Stimulated activated CD8-positive, alpha-beta memory T cell treated with anti-CD3 and anti-CD28 coated beads, Interleukin-7, amount 100 ng/mL, for 1 hour (primary cell): Measurements from ENCODE around the gene CYFIP2.
A peak's percentile ranks its signal among the peaks of the same experiment; 100 is the strongest.

Experiments used
- DNase-seq, 2 donors: peaks; one replicate each; pipeline ENCODE4 v3.0.0-alpha.2; 2020; ENCODE audit warnings: low read depth in 2 of 2

The CYFIP2 gene

GRCh38 chr5:157258450-157258849 is 7.5 kb upstream of the CYFIP2 start:
- DNase-seq: no peak

GRCh38 chr5:157259699-157260098 is 6.2 kb upstream of the CYFIP2 start:
- no peak for DNase-seq

GRCh38 chr5:157263496-157264090 is 2.3 kb upstream of the CYFIP2 start:
- DNase-seq: no peak

- no peak for DNase-seq
These were observed 524 bp downstream of the CYFIP2 start for GRCh38 chr5:157266286-157267007.

GRCh38 chr5:157267025-157267424 is 1.1 kb downstream of the CYFIP2 start:
- no peak for DNase-seq

- DNase-seq: no peak
These were observed 2.0 kb downstream of the CYFIP2 start for GRCh38 chr5:157267761-157268480.

GRCh38 chr5:157269165-157269671 is 3.3 kb downstream of the CYFIP2 start:
- DNase-seq: no peak

GRCh38 chr5:157269761-157270272 is 3.9 kb downstream of the CYFIP2 start:
- no peak for DNase-seq

GRCh38 chr5:157270771-157271170 is 4.8 kb downstream of the CYFIP2 start:
- DNase-seq: no peak

- peak; percentile 59 to 67 for DNase-seq
These were observed 5.9 kb downstream of the CYFIP2 start for GRCh38 chr5:157271740-157272271.

GRCh38 chr5:157273131-157273556 is 7.2 kb downstream of the CYFIP2 start:
- no peak for DNase-seq

GRCh38 chr5:157275403-157275802 is 9.5 kb downstream of the CYFIP2 start:
- DNase-seq: no peak

- no peak for DNase-seq
These were observed 12.6 kb downstream of the CYFIP2 start for GRCh38 chr5:157278319-157279037.

GRCh38 chr5:157279605-157280239 is 13.8 kb downstream of the CYFIP2 start:
- no peak for DNase-seq

GRCh38 chr5:157280927-157281326 is 15.0 kb downstream of the CYFIP2 start:
- DNase-seq: no peak

- no peak for DNase-seq
These were observed 16.2 kb downstream of the CYFIP2 start for GRCh38 chr5:157282150-157282549.

- DNase-seq: no peak
These were observed 17.5 kb downstream of the CYFIP2 start for GRCh38 chr5:157283434-157283833.

GRCh38 chr5:157284458-157285212 is 18.7 kb downstream of the CYFIP2 start:
- no peak for DNase-seq

- no peak for DNase-seq
These were observed 19.6 kb downstream of the CYFIP2 start for GRCh38 chr5:157285310-157286035.
